CD4-positive, alpha-beta memory T cell (primary cell): Measurements from ENCODE around the gene CLEC4M. TPM values are rescaled to one million over a fixed set of nuclear protein-coding genes. Genes with fewer than 3 reads are reported as not detected.
"Not testable (repeated sequence)": the region's sequence is repeated elsewhere in the genome, so short reads cannot be mapped to it uniquely, and the experiment has no call there.

Experiments
- CTCF ChIA-PET: fragments of 350-600 bp; sonication (Branson Sonifier 250); formaldehyde crosslinking; loops from one replicate; lab custom pipeline; 2021; ENCODE audit warnings: inconsistent platforms; ENCODE audit not compliant: partially characterized antibody; lab: Charles Lee
- POLR2A ChIA-PET: fragments of 350-600 bp; sonication (Branson Sonifier 250); formaldehyde crosslinking; loops from one replicate; lab custom pipeline; 2021; ENCODE audit not compliant: partially characterized antibody; lab: Charles Lee
- DNase-seq, 5 donors: peaks; one replicate each; pipeline versions ENCODE4 v3.0.0 to v3.0.0-alpha.2; 2020 to 2022; ENCODE audit warnings: mixed read lengths in 1 of 5
- H3K27ac ChIP-seq: one replicate; pipeline ENCODE4 v1.7.0; 2013; ENCODE audit warnings: low read depth, low read length
- H3K27me3 ChIP-seq: 2 replicates; pipeline ENCODE4 v1.7.0; 2013; ENCODE audit warnings: mild to moderate bottlenecking, low read length, moderate library complexity; ENCODE audit not compliant: insufficient read depth
- H3K36me3 ChIP-seq: 2 replicates; pipeline ENCODE4 v1.7.0; 2013; ENCODE audit warnings: mild to moderate bottlenecking, low read length, moderate library complexity; ENCODE audit not compliant: insufficient read depth
- H3K4me1 ChIP-seq: 2 replicates; pipeline ENCODE4 v1.7.0; 2013; ENCODE audit warnings: mild to moderate bottlenecking, low read length, moderate library complexity; ENCODE audit not compliant: insufficient read depth
- H3K4me3 ChIP-seq, 2 donors: one replicate each; pipeline ENCODE4 v1.7.0; 2013; ENCODE audit warnings: low read length in 2 of 2, mild to moderate bottlenecking in 1 of 2
- H3K9me3 ChIP-seq, 2 donors: one replicate each; pipeline ENCODE4 v1.7.0; 2013; ENCODE audit warnings: low read length in 2 of 2, control low read depth in 1 of 2; ENCODE audit not compliant: control insufficient read depth in 1 of 2
- H3K27ac Mint-ChIP-seq, 7 donors: one replicate each; pipeline ENCODE4 v1.8.0; 2020 to 2021; ENCODE audit warnings: mixed read lengths in 7 of 7, mild to moderate bottlenecking in 6 of 7, inconsistent platforms in 3 of 7, moderate library complexity in 3 of 7
- H3K27me3 Mint-ChIP-seq, 2 donors: one replicate each; pipeline ENCODE4 v1.8.0; 2020 to 2021; ENCODE audit warnings: mixed read lengths in 2 of 2
- H3K36me3 Mint-ChIP-seq, 2 donors: one replicate each; pipeline ENCODE4 v1.8.0; 2020 to 2021; ENCODE audit warnings: mixed read lengths in 2 of 2, inconsistent platforms in 1 of 2, mild to moderate bottlenecking in 1 of 2
- H3K4me1 Mint-ChIP-seq, 4 donors: one replicate each; pipeline ENCODE4 v1.8.0; 2020 to 2021; ENCODE audit warnings: mixed read lengths in 4 of 4, mild to moderate bottlenecking in 1 of 4
- H3K4me3 Mint-ChIP-seq, 8 donors: one replicate each; pipeline ENCODE4 v1.8.0; 2020 to 2021; ENCODE audit warnings: mixed read lengths in 8 of 8, mild to moderate bottlenecking in 7 of 8, moderate library complexity in 6 of 8, inconsistent platforms in 3 of 8
- H3K9me3 Mint-ChIP-seq, 8 donors: one replicate each; pipeline ENCODE4 v1.8.0; 2020 to 2021; ENCODE audit warnings: mixed read lengths in 8 of 8, mild to moderate bottlenecking in 5 of 8, inconsistent platforms in 3 of 8, moderate library complexity in 1 of 8
- intact Hi-C: fragments of 100-400 bp; cut with micrococcal nuclease; formaldehyde crosslinking; loops from one replicate; pipeline ENCODE4 v1.15.1; 2023
- polyA plus RNA-seq, 2 donors: library from polyadenylated mRNA; unstranded; fragments of 300-500 nt; fragmentation: Illumina TruSeq; gene quantifications; one replicate each; pipeline ENCODE4 v1.2.3, GENCODE V29; 2021
- total RNA-seq, 2 experiments: library from RNA; stranded (reverse); gene quantifications; one replicate each; pipeline ENCODE4 v1.2.3, GENCODE V29; 2021

The CLEC4M gene
- total and polyA plus RNA-seq, 4 experiments from 2014 or later, result not detected

DNA sequence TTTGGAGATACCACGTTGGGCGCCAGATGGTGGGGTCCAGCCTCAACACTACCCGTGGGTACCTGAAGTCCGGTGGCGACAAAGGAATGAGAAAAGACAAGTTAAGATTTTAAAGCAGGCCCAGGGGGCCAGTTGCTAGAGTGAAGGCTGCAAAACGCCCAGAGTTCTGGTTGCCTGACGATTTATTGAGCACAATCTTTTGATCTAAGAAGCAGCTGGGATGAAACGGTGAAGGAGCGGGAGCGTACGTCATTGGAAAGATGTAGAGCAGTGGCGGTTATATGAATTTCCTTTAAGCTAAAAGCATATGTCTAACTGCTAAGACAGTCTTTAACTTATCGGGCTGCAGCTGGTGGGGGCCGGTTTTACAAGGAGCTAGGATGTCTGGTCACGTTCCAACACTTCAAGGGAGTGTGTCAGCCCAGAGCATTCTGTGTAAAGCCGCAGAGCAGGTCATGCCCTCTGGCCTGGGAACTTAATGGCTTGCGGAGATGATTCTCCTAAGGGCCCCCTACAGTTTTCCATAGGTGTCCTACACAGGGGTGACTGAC lies 38.1 kb downstream of the CLEC4M start:
- no peak overlapping the region for H3K27ac ChIP-seq
- Mint-ChIP-seq H3K4me3 (no peak overlapping the region), H3K9me3 (peaks cover 0 to 2% (median 0%) of the 10 kb centered on the region in 8 donors), H3K27me3 (peaks cover 4 to 22% of the 10 kb centered on the region in 2 donors), H3K4me1 (peaks cover 0 to 13% (median 2%) of the 10 kb centered on the region in 4 donors), H3K27ac (no peak overlapping the region), H3K36me3 (no peaks in the 10 kb centered on the region)
- ChIA-PET POLR2A (no interaction called here), CTCF (interaction anchor here (0.8 to 8.8 kb wide), 19 partner anchors 13 to 701 kb away, joined by 3 to 109 read pairs (median 5); partner anchors contain the start of genes PET100, TIMM44, TRAPPC5 and XAB2)
- intact Hi-C loops, result no loop called here
- no peak overlapping the region for H3K4me3 ChIP-seq
- H3K9me3 ChIP-seq, result no peaks in the 10 kb centered on the region
- H3K4me1 ChIP-seq, result peaks cover 8% of the 10 kb centered on the region
- H3K36me3 ChIP-seq, result no peaks in the 10 kb centered on the region
- DNase-seq, result no peak
- H3K27me3 ChIP-seq, result peaks cover 6% of the 10 kb centered on the region

DNA sequence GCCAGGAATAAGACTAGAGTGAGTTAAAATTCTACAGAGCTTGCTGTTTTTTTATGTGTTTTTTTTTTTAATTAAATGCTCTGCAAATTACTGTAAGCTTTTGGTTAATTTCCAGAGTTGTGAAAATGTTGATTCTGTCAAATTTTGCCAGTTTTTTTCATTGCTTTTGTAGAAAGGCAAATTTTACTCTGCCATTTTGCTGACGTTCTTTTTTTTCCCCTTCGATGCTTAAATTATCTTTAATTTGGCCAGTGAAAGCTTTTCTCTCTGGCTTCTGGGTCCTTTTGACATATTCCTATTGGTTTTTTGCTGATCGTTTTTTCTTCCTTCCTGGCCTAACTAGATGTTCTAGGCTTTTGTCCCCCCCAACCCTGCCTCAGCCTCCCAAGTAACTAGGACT lies 43.2 kb downstream of the CLEC4M start:
- Mint-ChIP-seq H3K36me3 (peaks cover 4 to 6% of the 10 kb centered on the region in 2 donors), H3K4me3 (peak overlapping the region in 1 of 8 donors; percentile 12), H3K9me3 (peaks cover 0 to 13% (median 7%) of the 10 kb centered on the region in 8 donors), H3K27me3 (peaks cover 2 to 9% of the 10 kb centered on the region in 2 donors), H3K4me1 (peaks cover 6 to 9% (median 6%) of the 10 kb centered on the region in 4 donors), H3K27ac (no peak overlapping the region)
- CTCF ChIA-PET, result interaction anchor here (0.9 kb wide), 2 partner anchors 20 to 238 kb away, joined by 3 read pairs; no protein-coding TSS in a partner anchor
- DNase-seq, result no peak
- Histone ChIP-seq H3K27me3 (peaks cover 6% of the 10 kb centered on the region), H3K27ac (no peak overlapping the region), H3K9me3 (no peaks in the 10 kb centered on the region), H3K4me3 (no peak overlapping the region), H3K4me1 (peaks cover 14% of the 10 kb centered on the region), H3K36me3 (no peaks in the 10 kb centered on the region)
- POLR2A ChIA-PET, result no interaction called here
- intact Hi-C loops, result no loop called here

DNA sequence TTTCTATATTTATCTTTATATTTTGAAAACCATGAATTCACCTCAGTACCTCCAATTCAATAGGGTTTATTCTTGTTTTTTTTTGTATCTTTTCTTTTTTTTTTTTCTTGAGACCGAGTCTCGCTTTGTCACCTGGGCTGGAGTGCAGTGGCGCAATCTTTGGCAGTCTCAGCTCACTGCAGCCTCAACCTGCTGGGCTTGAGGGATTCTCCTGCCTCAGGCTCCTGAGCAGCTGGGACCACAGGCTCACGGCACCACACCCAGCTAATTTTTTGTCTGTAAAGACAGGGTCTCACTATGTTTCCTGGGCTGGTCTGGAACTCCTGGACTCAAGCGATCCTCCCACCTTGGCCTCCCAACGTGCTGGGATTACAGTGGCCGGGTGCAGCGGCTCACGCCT lies 43.8 kb downstream of the CLEC4M start:
- intact Hi-C loops, result no loop called here
- Histone ChIP-seq H3K4me1 (peaks cover 14% of the 10 kb centered on the region), H3K36me3 (no peaks in the 10 kb centered on the region), H3K4me3 (no peak overlapping the region), H3K27me3 (peaks cover 6% of the 10 kb centered on the region), H3K9me3 (no peaks in the 10 kb centered on the region), H3K27ac (no peak overlapping the region)
- H3K36me3 Mint-ChIP-seq, result peaks cover 6% of the 10 kb centered on the region in 2 donors
- peaks cover 6 to 9% (median 6%) of the 10 kb centered on the region in 4 donors for H3K4me1 Mint-ChIP-seq
- no peak overlapping the region for H3K27ac Mint-ChIP-seq
- CTCF ChIA-PET, result no interaction called here
- DNase-seq, result no peak
- H3K9me3 Mint-ChIP-seq, result peaks cover 0 to 19% (median 13%) of the 10 kb centered on the region in 8 donors
- no peak overlapping the region for H3K4me3 Mint-ChIP-seq
- POLR2A ChIA-PET, result interaction anchor here (0.9 to 1.5 kb wide), 4 partner anchors 11 to 122 kb away, joined by 3 to 4 read pairs (median 3); no protein-coding TSS in a partner anchor
- peaks cover 2 to 9% of the 10 kb centered on the region in 2 donors for H3K27me3 Mint-ChIP-seq

DNA sequence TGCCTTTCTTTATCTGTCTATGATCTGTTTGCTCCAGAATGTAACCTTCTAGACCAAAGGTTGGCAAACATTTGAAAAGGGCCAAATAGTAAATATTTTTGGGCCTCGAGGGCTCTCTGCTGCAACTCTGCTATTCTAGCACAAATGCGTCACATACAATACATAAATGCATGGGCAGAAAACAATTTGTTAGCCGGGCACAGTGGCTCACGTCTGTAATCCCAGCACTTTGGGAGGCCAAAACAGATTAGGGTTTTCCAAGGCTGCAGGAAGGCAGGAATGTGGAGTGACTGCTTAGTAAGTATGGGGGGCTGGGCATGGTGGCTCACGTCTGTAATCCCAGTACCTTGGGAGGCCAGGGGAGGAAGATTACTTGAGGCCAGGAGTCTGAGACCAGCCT lies 45.1 kb downstream of the CLEC4M start:
- POLR2A ChIA-PET, result interaction anchor here (0.9 to 1.5 kb wide), 4 partner anchors 10 to 121 kb away, joined by 3 to 4 read pairs (median 3); no protein-coding TSS in a partner anchor
- H3K4me3 Mint-ChIP-seq, result peak overlapping the region in 3 of 8 donors; percentile 15 to 48 (median 17)
- Histone ChIP-seq H3K9me3 (no peaks in the 10 kb centered on the region), H3K36me3 (no peaks in the 10 kb centered on the region), H3K27ac (no peak overlapping the region), H3K4me1 (peaks cover 14% of the 10 kb centered on the region), H3K27me3 (no peaks in the 10 kb centered on the region), H3K4me3 (no peak overlapping the region)
- no peaks in the 10 kb centered on the region for H3K27me3 Mint-ChIP-seq
- H3K27ac Mint-ChIP-seq, result peak overlapping the region in 2 of 7 donors; percentile 29 to 70
- H3K9me3 Mint-ChIP-seq, result peaks cover 0 to 25% (median 18%) of the 10 kb centered on the region in 8 donors
- H3K4me1 Mint-ChIP-seq, result peaks cover 6 to 9% (median 6%) of the 10 kb centered on the region in 4 donors
- H3K36me3 Mint-ChIP-seq, result peaks cover 6 to 7% of the 10 kb centered on the region in 2 donors
- no peak for DNase-seq
- intact Hi-C loops, result no loop called here
- CTCF ChIA-PET, result no interaction called here

DNA sequence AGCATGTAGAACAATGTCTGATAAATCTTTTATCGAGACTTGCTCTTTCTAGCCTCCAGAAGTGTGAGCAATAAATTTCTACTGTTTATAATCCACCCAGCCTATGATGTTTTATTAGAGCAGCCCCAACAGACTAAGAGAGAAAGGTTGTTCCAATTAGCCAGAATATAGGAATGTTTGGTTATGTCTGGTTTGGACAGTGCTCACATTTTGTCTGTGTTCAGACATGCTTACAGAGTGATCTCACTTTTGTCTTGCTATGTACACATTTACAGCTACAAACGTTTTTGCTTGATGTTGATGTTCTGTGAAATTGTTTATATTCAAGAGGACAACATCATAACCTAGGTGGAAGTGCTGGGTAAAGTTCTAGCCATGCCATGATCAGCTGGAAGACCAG lies 48.9 kb downstream of the CLEC4M start:
- DNase-seq, result no peak
- H3K4me1 ChIP-seq, result peaks cover 30% of the 10 kb centered on the region
- POLR2A ChIA-PET, result no interaction called here
- Mint-ChIP-seq H3K9me3 (peaks cover 0 to 41% (median 18%) of the 10 kb centered on the region in 8 donors), H3K27me3 (no peaks in the 10 kb centered on the region), H3K36me3 (peaks cover 6 to 7% of the 10 kb centered on the region in 2 donors), H3K4me3 (no peak overlapping the region), H3K4me1 (peaks cover 11 to 30% (median 22%) of the 10 kb centered on the region in 4 donors), H3K27ac (no peak overlapping the region)
- H3K27me3 ChIP-seq, result no peaks in the 10 kb centered on the region
- no peak overlapping the region for H3K27ac ChIP-seq
- CTCF ChIA-PET, result interaction anchor here (0.9 to 1.8 kb wide), 3 partner anchors 10 to 244 kb away, joined by 3 to 6 read pairs (median 3); partner anchors contain the start of gene TRAPPC5
- H3K9me3 ChIP-seq, result no peaks in the 10 kb centered on the region
- no peak overlapping the region for H3K4me3 ChIP-seq
- H3K36me3 ChIP-seq, result no peaks in the 10 kb centered on the region
- intact Hi-C loops, result no loop called here

DNA sequence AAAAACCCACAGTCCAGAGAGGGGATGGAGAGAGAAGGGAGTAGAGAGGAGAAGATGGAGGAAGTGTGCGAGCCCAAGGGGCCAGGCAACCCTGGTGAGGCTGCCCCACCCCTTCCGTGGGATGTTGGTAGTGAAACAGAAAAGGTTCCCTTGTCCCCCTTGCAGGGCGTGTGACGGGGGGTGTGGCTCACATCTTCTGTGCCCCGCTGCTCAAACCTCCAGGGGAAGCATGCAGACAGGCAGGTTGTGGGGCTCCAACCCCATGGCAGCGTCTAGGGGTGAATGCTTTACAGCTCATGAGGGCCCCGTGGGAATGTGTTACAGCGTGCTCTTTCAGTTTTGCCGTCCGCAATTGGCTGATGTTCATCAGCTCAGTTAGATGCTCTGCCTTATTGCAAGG lies 52.3 kb downstream of the CLEC4M start:
- Histone ChIP-seq H3K27me3 (no peaks in the 10 kb centered on the region), H3K4me3 (no peak overlapping the region), H3K36me3 (no peaks in the 10 kb centered on the region), H3K4me1 (peaks cover 18% of the 10 kb centered on the region), H3K9me3 (no peaks in the 10 kb centered on the region), H3K27ac (peak overlapping the region; percentile 18)
- ChIA-PET CTCF (interaction anchor here (1.2 kb wide), 1 partner anchor 134 kb away, joined by 4 read pairs; the partner anchor contains the start of gene TRAPPC5), POLR2A (interaction anchor here (0.8 kb wide), 1 partner anchor 141 kb away, joined by 3 read pairs; no protein-coding TSS in a partner anchor)
- H3K9me3 Mint-ChIP-seq, result peaks cover 0 to 47% (median 25%) of the 10 kb centered on the region in 8 donors
- peak overlapping the region; percentile 51 to 87 (median 74) for H3K4me3 Mint-ChIP-seq
- peak in 2 of 5 donors; percentile 19 to 30 for DNase-seq
- intact Hi-C loops, result no loop called here
- peaks cover 3 to 9% of the 10 kb centered on the region in 2 donors for H3K27me3 Mint-ChIP-seq
- peaks cover 7 to 13% of the 10 kb centered on the region in 2 donors for H3K36me3 Mint-ChIP-seq
- H3K4me1 Mint-ChIP-seq, result peaks cover 5 to 24% (median 15%) of the 10 kb centered on the region in 4 donors
- peak overlapping the region; percentile 30 to 90 (median 65) for H3K27ac Mint-ChIP-seq

DNA sequence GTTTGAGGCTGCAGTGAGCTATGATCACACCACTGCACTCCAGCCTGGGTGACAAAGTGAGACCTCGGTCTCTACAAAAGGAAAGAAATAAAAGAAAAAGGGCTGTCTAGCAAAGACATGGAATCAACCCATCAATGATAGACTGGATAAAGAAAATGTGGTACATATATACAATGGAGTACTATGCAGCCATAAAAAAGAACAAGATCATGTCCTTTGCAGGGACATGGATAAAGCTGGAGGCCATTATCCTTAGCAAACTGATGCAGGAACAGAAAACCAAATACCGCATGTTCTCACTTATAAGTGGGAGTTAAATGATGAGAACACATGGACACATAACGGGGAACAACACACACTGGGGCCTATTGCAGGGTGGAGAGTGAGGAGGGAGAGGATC lies 53.0 kb downstream of the CLEC4M start:
- intact Hi-C loops, H3K27me3 Mint-ChIP-seq, H3K9me3 ChIP-seq, H3K27me3 ChIP-seq, H3K27ac Mint-ChIP-seq, H3K36me3 ChIP-seq, POLR2A ChIA-PET, H3K27ac ChIP-seq, CTCF ChIA-PET, H3K4me3 ChIP-seq, H3K36me3 Mint-ChIP-seq, DNase-seq: not testable (repeated sequence)
- H3K4me1 ChIP-seq, result peaks cover 18% of the 10 kb centered on the region
- Mint-ChIP-seq H3K4me1 (peaks cover 5 to 24% (median 15%) of the 10 kb centered on the region in 4 donors), H3K4me3 (peak overlapping the region in 4 of 8 donors; percentile 2 to 87 (median 76)), H3K9me3 (peaks cover 0 to 40% (median 19%) of the 10 kb centered on the region in 8 donors)
